GM18870 (cell line): Measurements from ENCODE around the gene GPC4.

Source experiments
- ATAC-seq: cut with Tn5 transposase; IDR thresholded peaks from one replicate; pipeline ENCODE4 v1.9.1; 2021; ENCODE audit warnings: moderate library complexity; ENCODE audit not compliant: unreplicated experiment

The GPC4 gene

DNA sequence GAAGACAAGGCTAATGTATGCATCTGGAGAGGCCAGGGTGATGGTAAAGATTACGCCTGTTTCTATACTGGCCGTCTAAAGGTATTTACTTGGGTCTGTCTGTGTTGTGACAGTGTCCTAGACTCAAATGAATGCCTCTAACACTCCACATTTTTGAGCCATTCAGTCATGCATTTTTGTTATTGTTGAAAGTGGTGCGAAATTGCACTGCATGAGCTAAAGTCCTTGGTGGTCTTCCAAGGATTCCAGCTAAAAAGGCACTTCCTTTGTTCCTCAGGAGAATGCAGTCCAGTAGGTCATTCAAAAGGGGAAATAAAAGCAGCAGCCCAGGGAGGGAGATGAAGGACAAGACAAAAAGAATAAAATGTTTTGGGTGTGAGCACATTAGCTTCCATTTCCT, 3.0 kb downstream of the GPC4 start:
- ATAC-seq, result no peak

GRCh38 chrX:133410550-133410949, 4.7 kb downstream of the GPC4 start:
- no peak for ATAC-seq

DNA sequence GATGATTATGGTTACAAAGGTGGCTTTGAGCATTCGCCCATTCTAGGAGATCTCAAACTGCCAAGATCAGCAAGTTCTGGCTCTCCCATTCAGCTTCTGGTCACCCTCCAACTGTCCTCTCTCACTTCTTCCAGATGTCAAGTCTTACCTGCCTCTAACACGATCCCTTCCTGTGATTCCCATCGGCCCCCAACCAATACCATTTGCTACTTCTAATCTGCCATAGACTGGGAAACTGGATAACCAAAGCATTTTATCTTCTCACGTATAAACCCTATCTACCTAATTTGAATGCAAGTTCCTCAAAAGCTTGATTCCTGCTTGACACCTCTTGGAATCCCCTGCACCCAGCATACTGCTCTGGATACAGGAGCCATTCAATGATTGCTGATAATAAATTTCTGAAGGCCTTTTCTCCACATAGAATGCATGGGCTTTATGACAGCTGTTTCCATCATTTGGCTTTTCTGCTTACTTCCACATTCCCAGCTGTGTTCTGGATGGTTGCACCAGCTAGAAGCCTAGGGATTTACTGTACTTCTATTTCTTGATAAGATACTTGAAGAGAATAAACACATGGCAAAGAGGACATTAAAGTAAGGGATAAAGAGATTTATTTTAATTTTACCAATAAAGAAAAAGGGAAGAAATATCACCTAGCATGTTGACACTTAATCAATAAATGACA, 9.6 kb downstream of the GPC4 start:
- no peak for ATAC-seq

- peak; percentile 47 for ATAC-seq
Measured at GRCh38 chrX:133403984-133404383, 11.3 kb downstream of the GPC4 start.

DNA sequence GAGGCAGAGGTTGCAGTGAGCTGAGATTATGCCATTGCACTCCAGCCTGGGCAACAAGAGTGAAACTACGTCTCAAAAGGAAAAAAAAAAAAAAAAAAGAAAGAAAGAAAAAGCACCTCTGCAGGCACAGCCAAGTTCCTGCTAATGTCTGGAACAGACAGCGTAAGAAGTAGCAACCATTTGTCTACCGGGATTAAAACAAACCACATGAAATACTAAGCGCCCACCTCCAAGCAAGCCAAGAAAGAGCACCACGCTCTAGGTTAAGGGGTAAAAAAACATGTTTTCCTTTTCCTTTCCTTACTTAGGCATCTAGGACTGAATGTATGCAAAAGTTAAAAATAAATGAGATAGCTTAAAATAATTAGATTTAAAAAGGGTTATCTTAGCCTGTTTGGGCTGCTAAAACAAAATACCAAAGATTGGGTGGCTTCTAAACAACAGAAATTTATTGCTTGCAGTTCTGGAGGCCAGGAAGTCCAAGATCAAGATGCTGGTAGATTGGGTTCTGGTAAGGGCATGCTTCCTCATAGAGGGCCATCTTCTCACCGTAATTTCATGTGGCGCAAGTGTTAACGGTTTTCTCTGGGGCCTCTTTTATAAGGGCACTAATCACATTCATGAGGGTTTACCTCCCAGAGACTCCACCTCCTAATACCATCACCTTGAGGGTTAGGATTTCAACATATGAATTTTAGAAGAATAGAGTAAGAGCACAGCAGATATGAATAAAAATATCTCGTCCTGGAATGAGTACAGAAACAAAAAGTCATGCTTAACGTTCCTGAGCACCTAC, 12.3 kb downstream of the GPC4 start:
- no peak for ATAC-seq

- no peak for ATAC-seq
Measured at GRCh38 chrX:133402042-133402453, 13.2 kb downstream of the GPC4 start.

- ATAC-seq, result no peak
Measured at GRCh38 chrX:133401536-133401935, 13.8 kb downstream of the GPC4 start.

DNA sequence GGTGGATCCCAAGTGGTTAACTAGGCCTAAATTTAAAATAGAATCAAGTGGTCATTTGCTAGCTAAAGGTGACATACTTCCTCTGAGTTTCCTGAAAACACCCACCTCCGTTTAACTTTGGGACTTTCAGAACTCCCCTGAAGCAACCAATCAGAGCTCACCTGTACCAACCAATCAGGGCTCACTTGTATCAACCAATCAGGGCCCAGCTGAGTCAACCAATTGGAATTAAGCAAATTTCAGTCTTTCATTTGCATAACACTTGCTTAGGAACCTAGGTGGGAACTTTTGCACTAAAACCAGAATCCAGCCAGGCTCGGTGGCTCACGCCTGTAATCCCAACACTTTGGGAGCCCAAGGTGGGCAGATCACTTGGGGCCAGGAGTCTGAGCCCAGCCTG, 15.9 kb downstream of the GPC4 start:
- no peak for ATAC-seq

GRCh38 chrX:133394765-133395164, 20.5 kb downstream of the GPC4 start:
- ATAC-seq, result no peak

- ATAC-seq, result no peak
Measured at GRCh38 chrX:133392671-133393070, 22.6 kb downstream of the GPC4 start.

DNA sequence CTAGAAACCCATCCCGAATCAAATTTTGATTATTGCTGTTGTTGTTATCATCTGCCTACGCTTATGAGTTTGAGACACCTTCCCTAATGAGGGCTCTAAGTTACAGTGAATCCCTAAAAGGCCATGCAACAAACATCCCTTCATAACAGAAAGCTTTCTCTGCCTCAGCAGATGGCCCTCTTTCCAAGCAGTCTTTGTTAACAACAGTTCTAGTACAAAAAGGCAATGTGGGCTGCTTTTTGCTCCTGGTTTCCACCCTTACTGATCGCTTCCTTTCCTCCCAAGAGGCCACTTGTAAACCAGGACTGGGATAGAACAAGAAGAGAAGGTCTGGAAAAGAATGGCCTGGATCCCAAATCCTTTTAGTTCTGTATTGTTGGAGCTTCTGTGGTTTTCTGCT, 24.2 kb downstream of the GPC4 start:
- no peak for ATAC-seq

DNA sequence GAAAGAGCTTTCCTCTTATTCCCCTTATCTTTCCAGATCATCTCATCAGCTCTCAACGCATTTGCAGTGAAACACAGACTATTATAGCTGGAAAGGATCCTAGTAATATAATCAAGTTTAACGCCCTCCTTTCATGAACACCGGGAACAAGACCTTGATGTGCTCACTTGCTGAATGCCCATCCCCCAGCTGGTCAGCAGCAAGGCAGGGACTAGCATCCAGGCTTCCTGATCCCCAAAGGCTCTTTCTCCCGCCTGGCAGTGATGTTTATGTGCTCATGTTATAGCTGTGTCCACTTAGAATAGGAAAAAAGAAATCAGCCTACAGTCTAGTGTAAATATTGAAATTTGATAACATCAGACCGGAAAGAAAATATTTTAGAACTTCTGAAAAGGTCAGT, 24.6 kb downstream of the GPC4 start:
- ATAC-seq, result no peak

- ATAC-seq, result no peak
Measured at GRCh38 chrX:133389975-133390374, 25.3 kb downstream of the GPC4 start.

GRCh38 chrX:133384454-133384853, 30.8 kb downstream of the GPC4 start:
- ATAC-seq, result no peak

DNA sequence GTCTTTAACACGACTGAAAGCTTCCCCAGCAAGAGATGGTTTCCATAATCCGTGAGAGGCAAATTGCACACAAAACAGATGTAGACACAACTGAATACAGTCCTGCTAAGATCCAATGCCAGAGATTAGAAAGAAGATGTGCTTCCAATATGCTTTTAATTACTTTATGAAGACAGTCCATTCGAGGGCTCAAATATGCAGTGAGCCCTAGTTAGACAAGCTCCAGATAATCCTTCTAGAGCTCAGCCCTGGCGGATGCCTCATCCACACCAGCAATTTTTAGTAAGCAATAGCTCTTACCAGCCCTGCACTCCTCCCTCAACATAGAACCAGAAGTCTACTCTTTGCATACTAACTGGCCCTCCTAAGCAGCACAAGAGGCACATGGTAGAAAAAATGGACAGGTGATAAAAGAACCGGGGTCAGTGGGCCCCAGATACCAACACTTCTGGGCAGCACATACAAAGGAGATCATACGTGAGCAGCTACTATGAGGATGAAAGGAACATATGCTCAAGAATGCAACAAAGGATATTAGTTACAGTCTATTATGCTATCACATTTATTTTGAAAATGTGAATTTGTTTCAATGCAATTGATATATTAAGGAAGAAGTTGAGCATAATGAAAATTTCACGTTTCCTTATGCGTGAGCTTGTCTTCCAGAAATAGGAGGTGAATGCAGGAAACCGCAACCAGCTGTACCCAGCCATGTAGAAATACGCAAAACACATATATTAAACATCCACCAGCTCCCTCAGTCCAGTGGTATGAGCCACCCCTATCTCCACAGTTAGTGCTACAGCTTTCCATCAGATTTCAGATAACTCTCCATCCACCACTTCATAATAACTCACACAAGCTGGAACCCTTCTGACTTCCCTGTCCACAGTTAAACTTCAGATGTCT, 34.3 kb downstream of the GPC4 start:
- ATAC-seq, result no peak

DNA sequence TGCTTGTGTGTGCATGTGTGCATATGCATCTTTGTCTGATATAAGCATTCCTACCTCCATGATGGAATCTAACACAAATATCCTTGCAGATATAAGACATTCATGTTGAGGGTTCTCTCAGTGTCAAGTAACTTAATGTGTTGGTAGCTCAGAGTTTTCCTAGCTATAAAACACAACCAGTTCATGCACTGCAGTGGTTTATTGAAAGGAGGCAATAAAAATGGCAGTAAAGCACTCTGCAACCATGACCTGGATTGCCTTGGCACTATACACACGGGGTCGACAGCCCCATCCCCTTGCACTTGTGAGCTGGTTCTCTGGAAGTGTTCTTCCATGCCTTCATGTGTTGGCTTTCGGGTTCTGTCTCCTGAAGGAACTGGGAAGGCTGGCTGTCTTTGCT, 38.9 kb downstream of the GPC4 start:
- no peak for ATAC-seq

DNA sequence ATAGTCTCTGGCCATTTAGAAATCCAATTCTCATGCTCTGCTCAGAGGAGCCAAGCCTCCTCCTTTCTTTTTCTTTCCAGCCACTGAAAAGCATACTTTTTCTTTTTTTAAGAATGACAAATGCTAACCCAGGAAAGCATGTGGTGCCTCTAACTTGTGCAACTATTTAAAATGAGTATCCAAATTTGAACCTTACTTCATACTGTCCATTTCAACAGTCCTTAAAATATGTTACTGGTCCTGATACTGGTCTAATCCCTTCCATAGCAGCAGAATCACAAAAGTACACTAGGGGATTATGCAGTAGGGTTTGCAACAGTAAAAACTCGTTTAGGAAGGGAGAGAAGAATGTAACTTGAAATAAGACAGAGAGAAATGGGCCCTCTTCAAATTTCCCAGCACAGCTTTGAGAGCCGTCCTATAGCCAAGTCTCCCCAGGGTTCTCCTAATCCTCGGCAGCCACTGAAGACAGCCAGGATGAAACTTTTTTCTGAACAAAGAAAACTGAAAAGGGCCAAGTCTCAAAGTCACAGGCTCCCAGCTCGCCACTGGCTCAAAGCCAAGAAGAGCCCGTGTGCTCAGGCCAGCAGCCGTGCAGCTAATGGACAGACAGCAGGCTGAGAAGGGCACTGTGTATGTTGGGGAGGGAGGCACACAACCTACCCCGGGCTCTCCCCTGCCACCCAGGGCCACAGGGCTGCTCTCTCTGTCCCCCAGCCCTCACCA, 39.5 kb downstream of the GPC4 start:
- no peak for ATAC-seq

DNA sequence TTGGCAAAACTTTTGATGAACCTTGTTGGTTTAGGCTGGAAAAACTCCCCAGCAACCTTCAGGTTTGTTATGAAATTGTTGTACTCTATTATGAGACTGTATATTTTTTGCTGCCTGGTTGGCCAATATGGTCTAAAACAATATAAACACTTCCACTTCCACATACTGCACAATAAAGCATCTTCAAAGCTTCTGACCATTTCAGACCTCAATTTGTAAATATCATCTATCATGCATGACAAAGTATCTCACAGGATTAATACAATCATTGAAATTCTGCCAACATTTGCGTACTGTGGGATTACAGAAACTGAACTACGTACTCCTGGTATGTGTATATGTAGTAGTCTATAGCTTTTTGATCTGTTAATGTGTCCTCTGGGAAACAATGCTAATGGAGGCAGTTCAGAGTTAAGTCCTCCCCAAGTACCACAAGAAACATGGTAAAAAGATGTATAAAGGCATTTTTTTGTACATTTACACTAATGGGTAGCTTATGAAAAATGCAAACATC, 40.4 kb downstream of the GPC4 start:
- ATAC-seq, result no peak

DNA sequence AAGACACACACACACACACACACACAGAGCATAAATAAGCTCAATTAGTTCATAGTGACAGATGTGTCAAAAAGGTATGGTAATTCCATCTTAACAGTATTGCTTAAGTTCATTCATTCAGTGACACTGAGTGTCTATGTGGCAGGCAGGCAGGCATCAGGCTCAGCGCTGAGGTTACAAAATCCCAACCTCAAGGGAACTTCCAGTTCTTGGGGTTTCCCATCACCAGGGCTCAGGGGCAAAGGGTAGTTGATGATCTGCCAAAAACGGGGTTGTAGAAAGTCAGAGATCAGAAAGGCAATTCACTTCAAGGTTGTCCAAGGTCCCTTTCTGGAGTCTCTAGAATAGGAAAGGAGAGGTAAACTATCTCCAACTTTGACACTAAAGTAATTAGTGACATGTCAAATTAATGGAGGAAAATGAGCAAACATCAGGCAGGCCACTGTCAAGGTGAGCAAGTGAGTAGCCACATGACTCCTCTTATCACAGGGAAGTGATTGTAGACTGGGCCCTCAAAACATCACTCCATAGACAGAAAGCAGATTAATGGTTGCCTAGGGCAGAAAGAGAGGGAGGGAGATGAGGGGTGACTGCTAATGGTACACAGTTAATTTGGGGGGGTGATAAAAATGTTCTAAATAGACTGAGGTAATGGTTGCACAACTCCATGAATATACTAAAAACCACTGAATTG, 41.8 kb downstream of the GPC4 start:
- no peak for ATAC-seq

- ATAC-seq, result no peak
Measured at GRCh38 chrX:133370696-133371275, 44.5 kb downstream of the GPC4 start.
